Peyer's patch (tissue), 4 donors: ENCODE measurements around the gene ENTPD8.

Experiments used
- CTCF ChIP-seq, 6 experiments: fragments of 450-650 bp in 4 of 6; fragments of 200-600 bp in 2 of 6; sonication (generic) in 1 of 6; IDR thresholded peaks; one replicate each; pipeline ENCODE4 v1.5.1; 2017 to 2019; ENCODE audit warnings: antibody characterized with exemption in 6 of 6, mild to moderate bottlenecking in 3 of 6, moderate library complexity in 1 of 6
- POLR2A ChIP-seq, 2 donors: fragments of 450-650 bp; IDR thresholded peaks; one replicate each; pipeline ENCODE4 v1.5.1; 2017; ENCODE audit warnings: antibody characterized with exemption in 2 of 2, mild to moderate bottlenecking in 2 of 2, moderate library complexity in 2 of 2

DNA sequence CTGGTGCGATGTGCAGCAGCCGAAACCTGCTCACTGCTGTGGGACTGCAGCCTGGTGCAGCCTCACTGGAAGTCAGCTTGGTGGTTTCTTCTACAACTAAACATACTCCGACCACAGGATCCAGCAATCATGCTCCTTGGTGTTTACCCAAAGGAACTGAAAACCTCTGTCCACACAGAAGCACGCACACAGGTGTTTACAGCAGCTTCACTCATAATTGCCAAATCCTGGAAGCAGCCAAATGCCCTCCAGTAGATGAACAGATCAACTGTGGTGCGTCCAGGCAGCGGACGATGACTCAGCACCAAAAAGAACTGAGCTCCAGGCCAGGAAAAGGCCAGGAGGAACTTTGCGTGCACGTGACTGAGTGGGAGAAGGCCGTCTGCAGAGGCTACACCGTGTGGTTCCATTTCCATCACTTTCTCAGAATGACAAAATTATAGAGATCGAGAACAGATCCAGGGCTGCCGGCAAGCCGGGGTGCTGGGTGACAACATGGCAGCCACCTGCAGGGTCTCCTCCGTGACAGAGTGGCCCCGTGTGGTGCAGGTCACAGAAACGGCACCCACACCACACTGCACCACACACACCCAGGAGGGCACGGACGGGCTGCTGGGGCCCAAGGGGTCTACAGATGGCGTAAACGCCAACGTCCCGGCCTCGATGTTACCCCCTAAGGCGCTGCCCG, 41.1 kb upstream of the ENTPD8 start:
- TF ChIP-seq CTCF (IDR thresholded peaks at IDR 0.05) (no peak), POLR2A (IDR thresholded peaks at IDR 0.05) (no peak)
